ENCODE data around the gene ACBD3.
"Not testable (repeated sequence)": the region's sequence is repeated elsewhere in the genome, so short reads cannot be mapped to it uniquely, and the experiment has no call there.

Gene ACBD3

GRCh38 chr1:226210571-226211176, 24.1 kb upstream of the ACBD3 start:
- no peak for TF ChIP-seq ZNF274 (IDR thresholded peaks at IDR 0.05; ENCODE audit: low read depth, low read length)
- H3K4me3 ChIP-seq (ENCODE audit: low read length), result no peak overlapping the region

GRCh38 chr1:226209307-226210059, 22.9 kb upstream of the ACBD3 start:
- H3K4me3 ChIP-seq (ENCODE audit: low read length), result no peak overlapping the region
- no peak for TF ChIP-seq ZNF274 (IDR thresholded peaks at IDR 0.05; ENCODE audit: low read depth, low read length)

DNA sequence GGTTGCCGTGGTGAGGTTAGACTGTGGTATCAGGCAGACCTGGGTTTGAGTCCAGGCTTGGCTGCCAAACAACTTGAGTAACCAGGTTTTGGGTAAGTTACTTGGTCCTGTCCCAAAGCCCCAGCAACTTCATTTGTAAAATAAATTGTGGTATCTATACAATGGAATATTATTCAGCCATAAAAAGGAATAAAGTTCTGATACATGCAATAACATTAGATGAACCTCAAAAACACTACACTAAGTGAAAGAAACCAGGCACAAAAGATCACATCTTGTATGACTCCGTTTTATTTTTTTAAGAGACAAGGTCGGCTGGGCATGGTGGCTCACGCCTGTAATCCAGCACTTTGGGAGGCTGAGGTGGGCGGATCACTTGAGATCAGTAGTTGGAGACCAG, 20.5 kb upstream of the ACBD3 start:
- no peak for TF ChIP-seq ZNF274 (IDR thresholded peaks at IDR 0.05; ENCODE audit: low read depth, low read length)
- no peak overlapping the region for H3K4me3 ChIP-seq (ENCODE audit: low read length)

- no peak for TF ChIP-seq ZNF274 (IDR thresholded peaks at IDR 0.05; ENCODE audit: low read depth, low read length)
These were observed 17.7 kb upstream of the ACBD3 start for GRCh38 chr1:226204198-226204597.

GRCh38 chr1:226203655-226204054, 17.1 kb upstream of the ACBD3 start:
- no peak for TF ChIP-seq ZNF274 (IDR thresholded peaks at IDR 0.05; ENCODE audit: low read depth, low read length)
- no peak overlapping the region for H3K4me3 ChIP-seq (ENCODE audit: low read length)

More at GRCh38 chr1:226204198-226204597, 17.7 kb upstream of the ACBD3 start:
- no peak overlapping the region for H3K4me3 ChIP-seq (ENCODE audit: low read length)

- H3K4me3 ChIP-seq (ENCODE audit: low read length), result no peak overlapping the region
These were observed 16.7 kb upstream of the ACBD3 start for GRCh38 chr1:226203240-226203639.

DNA sequence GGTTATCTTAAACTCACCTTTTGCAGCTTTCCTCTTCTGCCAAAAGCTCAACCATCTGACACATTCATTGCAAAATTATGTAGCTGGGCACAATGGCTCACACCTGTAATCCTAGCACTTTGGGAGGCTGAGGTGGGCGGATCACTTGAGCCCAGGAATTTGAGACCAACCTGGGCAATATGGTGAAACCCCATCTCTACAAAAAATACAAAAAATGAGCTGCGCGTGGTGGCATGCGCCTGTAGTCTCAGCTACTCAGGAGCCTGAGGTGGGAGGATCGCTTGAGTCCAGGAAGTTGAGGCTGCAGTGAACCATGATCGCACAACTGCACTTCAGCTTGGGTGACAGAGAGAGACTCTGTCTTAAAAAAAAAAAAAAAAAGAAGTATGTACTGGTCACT, 16.1 kb upstream of the ACBD3 start:
- not testable (repeated sequence) for H3K4me3 ChIP-seq (ENCODE audit: low read length)

More at GRCh38 chr1:226203240-226203639, 16.7 kb upstream of the ACBD3 start:
- no peak for TF ChIP-seq ZNF274 (IDR thresholded peaks at IDR 0.05; ENCODE audit: low read depth, low read length)

DNA sequence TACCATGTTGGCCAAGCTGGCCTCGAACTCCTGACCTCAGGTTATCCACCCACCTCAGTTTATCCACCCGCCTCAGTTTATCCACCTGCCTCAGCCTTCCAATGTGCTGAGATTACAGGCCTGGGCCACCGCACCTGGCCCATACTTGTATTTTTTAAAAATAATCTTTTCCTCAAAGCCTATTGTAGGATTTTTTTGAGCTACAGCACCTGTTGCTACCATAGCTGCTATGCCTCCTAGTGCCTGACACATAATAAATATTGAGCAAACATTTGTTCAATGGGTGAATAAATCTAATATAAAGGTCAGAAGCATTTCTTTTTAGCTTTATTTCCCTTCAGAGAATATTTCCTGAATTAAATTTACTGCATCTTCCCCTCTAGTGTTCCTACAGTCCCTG, 15.7 kb upstream of the ACBD3 start:
- TF ChIP-seq ZNF274 (IDR thresholded peaks at IDR 0.05; ENCODE audit: low read depth, low read length), result no peak
- H3K4me3 ChIP-seq (ENCODE audit: low read length), result no peak overlapping the region

- no peak for TF ChIP-seq ZNF274 (IDR thresholded peaks at IDR 0.05; ENCODE audit: low read depth, low read length)
- H3K4me3 ChIP-seq (ENCODE audit: low read length), result no peak overlapping the region
These were observed 14.6 kb upstream of the ACBD3 start for GRCh38 chr1:226201029-226201593.

DNA sequence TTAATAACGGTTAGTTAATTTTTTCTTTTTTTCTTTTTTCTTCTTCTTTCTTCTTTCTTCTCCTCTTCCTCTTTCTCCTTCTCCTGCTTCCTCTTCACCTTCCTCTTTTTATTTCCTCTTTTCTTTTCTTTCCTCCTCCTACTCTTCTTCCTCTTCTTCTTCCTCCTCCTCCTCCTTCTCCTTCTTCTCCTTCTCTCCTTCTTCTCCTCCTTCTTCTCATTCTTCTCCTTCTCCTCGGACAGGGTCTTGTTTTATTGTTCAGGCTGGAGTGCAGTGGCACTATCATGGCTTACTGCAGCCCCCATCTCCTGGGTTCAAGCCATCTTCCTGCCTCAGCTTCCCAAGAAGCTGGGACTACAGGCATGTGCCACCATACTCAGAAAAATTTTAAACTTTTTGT, 13.4 kb upstream of the ACBD3 start:
- no peak overlapping the region for H3K4me3 ChIP-seq (ENCODE audit: low read length)
- TF ChIP-seq ZNF274 (IDR thresholded peaks at IDR 0.05; ENCODE audit: low read depth, low read length), result no peak

DNA sequence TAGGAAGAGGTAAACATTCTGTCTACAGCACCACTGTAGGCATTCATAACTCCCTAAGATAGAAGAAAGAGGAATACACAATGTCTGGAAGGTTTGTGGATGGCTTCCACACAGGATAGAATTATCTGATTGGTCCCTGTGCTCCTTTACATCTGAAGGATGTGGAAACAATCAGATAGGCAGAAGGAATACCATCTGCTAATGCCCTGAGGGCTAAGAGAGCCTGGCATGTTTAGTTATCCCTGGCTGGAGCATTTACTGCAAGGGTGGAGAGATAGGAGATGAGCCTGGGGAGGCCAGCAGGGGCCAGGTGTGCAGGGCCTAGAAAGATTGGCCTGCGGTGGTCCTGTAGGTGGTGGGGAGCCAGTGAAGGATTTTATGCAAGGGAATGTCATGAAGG, 8.6 kb upstream of the ACBD3 start:
- H3K4me3 ChIP-seq (ENCODE audit: low read length), result no peak overlapping the region
- no peak for TF ChIP-seq ZNF274 (IDR thresholded peaks at IDR 0.05; ENCODE audit: low read depth, low read length)

DNA sequence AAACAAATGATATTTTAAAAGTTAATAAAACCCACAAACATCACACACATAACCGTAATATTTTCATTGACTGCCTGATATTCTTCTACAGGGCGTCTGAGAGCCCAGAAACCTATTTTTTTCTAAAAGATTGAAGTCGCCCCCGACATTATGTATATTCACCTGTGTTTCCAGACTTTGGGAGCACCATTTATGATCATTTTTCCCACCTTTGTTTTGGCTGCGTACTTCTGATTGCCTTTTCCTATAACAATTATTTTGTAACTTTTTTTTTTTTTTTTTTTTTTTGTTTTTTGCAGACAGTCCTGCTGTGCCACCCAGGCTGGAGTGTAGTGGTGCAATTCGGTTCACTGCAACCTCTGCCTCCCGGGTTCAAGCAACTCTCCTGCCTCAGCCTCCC, 839 bp upstream of the ACBD3 start:
- peak overlapping the region; percentile 97 for H3K4me3 ChIP-seq (ENCODE audit: low read length)
- TF ChIP-seq ZNF274 (IDR thresholded peaks at IDR 0.05; ENCODE audit: low read depth, low read length), result no peak

GRCh38 chr1:226187019-226187322, 430 bp upstream of the ACBD3 start:
- no peak for TF ChIP-seq ZNF274 (IDR thresholded peaks at IDR 0.05; ENCODE audit: low read depth, low read length)
- H3K4me3 ChIP-seq (ENCODE audit: low read length), result peak overlapping the region; percentile 97

DNA sequence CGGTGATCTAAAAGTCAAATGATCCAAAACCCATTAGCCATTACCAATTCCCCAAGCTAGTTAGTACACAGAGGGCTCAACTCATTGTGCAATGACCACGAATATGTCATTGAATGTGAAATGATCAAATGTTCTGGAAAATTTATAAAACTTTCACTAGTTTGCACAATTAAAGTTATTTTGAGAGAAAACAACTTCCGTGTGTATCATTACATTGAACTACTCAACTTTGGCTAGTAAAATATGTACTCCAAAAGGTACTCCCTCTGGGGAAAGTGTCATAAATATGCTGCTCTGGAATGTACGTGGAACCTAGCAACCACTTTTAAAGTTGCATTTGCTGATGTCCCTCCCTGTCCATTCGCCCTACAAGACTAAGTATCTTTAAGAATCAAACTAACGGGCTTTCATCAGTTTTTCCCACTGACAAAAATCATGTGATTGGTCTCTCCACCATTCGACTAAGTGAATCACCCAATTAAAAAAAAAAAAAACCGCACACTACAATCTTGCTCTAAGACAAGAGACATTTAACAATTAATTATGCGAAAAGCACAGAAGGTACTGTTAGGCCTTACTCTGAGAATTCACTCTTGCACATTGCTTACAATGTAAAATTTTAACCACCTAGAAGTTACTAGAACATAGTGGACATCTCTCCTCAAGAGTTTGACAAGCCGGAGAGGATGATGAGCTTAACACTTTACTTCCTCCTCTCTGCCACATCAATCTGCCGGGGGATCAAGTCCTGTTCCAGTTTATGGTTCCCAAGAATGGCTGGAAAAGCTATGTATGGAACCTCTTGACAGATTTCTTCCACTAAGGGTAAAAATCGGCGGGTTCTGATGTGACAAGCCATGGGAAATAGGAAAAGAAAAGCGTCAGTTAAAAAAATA, 1.2 kb downstream of the ACBD3 start:
- TF ChIP-seq ZNF274 (IDR thresholded peaks at IDR 0.05; ENCODE audit: low read depth, low read length), result no peak
- peak overlapping the region; percentile 97 for H3K4me3 ChIP-seq (ENCODE audit: low read length)
